ENCODE results near the gene TLR10.
"Not testable (repeated sequence)": the region's sequence is repeated elsewhere in the genome, so short reads cannot be mapped to it uniquely, and the experiment has no call there.

Gene TLR10

GRCh38 chr4:38800366-38800765 is 17.6 kb upstream of the TLR10 start:
- no peak for DNase-seq

GRCh38 chr4:38795087-38795486 is 12.3 kb upstream of the TLR10 start:
- DNase-seq: no peak

- no peak for DNase-seq
These were observed 11.3 kb upstream of the TLR10 start for GRCh38 chr4:38794051-38794450.

GRCh38 chr4:38791010-38791409 is 8.2 kb upstream of the TLR10 start:
- DNase-seq: peak; percentile 21 to 22

GRCh38 chr4:38788317-38788716 is 5.5 kb upstream of the TLR10 start:
- DNase-seq: no peak

- no peak for DNase-seq
These were observed 4.9 kb upstream of the TLR10 start for GRCh38 chr4:38787693-38788092.

GRCh38 chr4:38785901-38786402 is 3.2 kb upstream of the TLR10 start:
- DNase-seq: peak; percentile 32 to 46

- no peak for DNase-seq
These were observed 2.4 kb upstream of the TLR10 start for GRCh38 chr4:38785041-38785790.

GRCh38 chr4:38784141-38784540 is 1.4 kb upstream of the TLR10 start:
- DNase-seq: no peak

- no peak for DNase-seq
These were observed 295 bp upstream of the TLR10 start for GRCh38 chr4:38783109-38783460.

- DNase-seq: no peak
These were observed 932 bp downstream of the TLR10 start for GRCh38 chr4:38781854-38782261.

- no peak for DNase-seq
These were observed 1.8 kb downstream of the TLR10 start for GRCh38 chr4:38780833-38781484.

- no peak for DNase-seq
These were observed 3.0 kb downstream of the TLR10 start for GRCh38 chr4:38779790-38780189.

GRCh38 chr4:38777925-38778324 is 4.9 kb downstream of the TLR10 start:
- DNase-seq: not testable (repeated sequence)

GRCh38 chr4:38775326-38775725 is 7.5 kb downstream of the TLR10 start:
- no peak for DNase-seq

- no peak for DNase-seq
These were observed 8.4 kb downstream of the TLR10 start for GRCh38 chr4:38774181-38774955.

- DNase-seq: not testable (repeated sequence)
These were observed 12.5 kb downstream of the TLR10 start for GRCh38 chr4:38770281-38770680.

GRCh38 chr4:38769857-38770256 is 12.9 kb downstream of the TLR10 start:
- DNase-seq: no peak

- no peak for DNase-seq
These were observed 13.3 kb downstream of the TLR10 start for GRCh38 chr4:38769441-38769840.

GRCh38 chr4:38768968-38769394 is 13.8 kb downstream of the TLR10 start:
- no peak for DNase-seq

- DNase-seq: not testable (repeated sequence)
These were observed 15.8 kb downstream of the TLR10 start for GRCh38 chr4:38766940-38767339.

- DNase-seq: no peak
These were observed 17.4 kb downstream of the TLR10 start for GRCh38 chr4:38765382-38765781.

GRCh38 chr4:38764277-38764676 is 18.5 kb downstream of the TLR10 start:
- no peak for DNase-seq

GRCh38 chr4:38762560-38762959 is 20.2 kb downstream of the TLR10 start:
- DNase-seq: no peak

Data from Kasumi-1 (cell line).